A673 (cell line): ENCODE results near the gene TRIM36. TPM values are rescaled to one million over a fixed set of nuclear protein-coding genes. Genes with fewer than 3 reads are reported as not detected.
A peak's percentile ranks its signal among the peaks of the same experiment; 100 is the strongest.

ENCODE experiments used
- BruUV-seq: library from RNA; stranded (reverse); fragments of 400-500 nt; replicated peaks from 2 replicates; lab custom pipeline; 2021; lab: Mats Ljungman, UMichigan
- CTCF ChIA-PET: fragments of 300-600 bp; sonication (Branson Sonifier 250); formaldehyde crosslinking; loops from one replicate; lab custom pipeline; 2022; ENCODE audit warnings: antibody characterized with exemption; lab: Charles Lee
- POLR2A ChIA-PET: fragments of 300-600 bp; sonication (Branson Sonifier 250); formaldehyde crosslinking; loops from one replicate; lab custom pipeline; 2022; ENCODE audit warnings: antibody characterized with exemption; ENCODE audit not compliant: low non-redundant PET; lab: Charles Lee
- DNase-seq: peaks from one replicate; pipeline ENCODE4 v3.0.0-alpha.2; 2015; ENCODE audit warnings: low spot score
- H3K27ac ChIP-seq: fragments of 200-600 bp; sonication (generic); 2 replicates; pipeline ENCODE4 v1.5.1; 2016; ENCODE audit warnings: mixed run types, low read depth, mild to moderate bottlenecking, mixed read lengths, antibody characterized with exemption, low read length; ENCODE audit not compliant: poor library complexity, severe bottlenecking
- H3K27me3 ChIP-seq: fragments of 200-600 bp; sonication (generic); replicated peaks from 2 replicates; pipeline ENCODE4 v1.6.1; 2017; ENCODE audit warnings: mixed run types, low read depth, mild to moderate bottlenecking, mixed read lengths, antibody characterized with exemption, low read length; ENCODE audit not compliant: insufficient read depth, poor library complexity
- H3K36me3 ChIP-seq: fragments of 200-600 bp; sonication (generic); 2 replicates; pipeline ENCODE4 v1.6.1; 2016; ENCODE audit warnings: mixed run types, mild to moderate bottlenecking, mixed read lengths, antibody characterized with exemption, low read length; ENCODE audit not compliant: insufficient read depth, poor library complexity, severe bottlenecking
- H3K4me1 ChIP-seq: fragments of 200-600 bp; sonication (generic); 2 replicates; pipeline ENCODE4 v1.6.1; 2017; ENCODE audit warnings: mixed run types, mild to moderate bottlenecking, mixed read lengths, antibody characterized with exemption, low read length; ENCODE audit not compliant: insufficient read depth, poor library complexity, severe bottlenecking
- H3K4me3 ChIP-seq: fragments of 200-600 bp; sonication (generic); 2 replicates; pipeline ENCODE4 v1.5.1; 2016; ENCODE audit warnings: low read depth, mixed run types, mild to moderate bottlenecking, mixed read lengths, low read length; ENCODE audit not compliant: poor library complexity, severe bottlenecking
- H3K9me3 ChIP-seq: fragments of 200-600 bp; sonication (generic); 2 replicates; pipeline ENCODE4 v1.6.1; 2016; ENCODE audit warnings: mixed run types, low read depth, mild to moderate bottlenecking, mixed read lengths, antibody characterized with exemption, low read length; ENCODE audit not compliant: poor library complexity, severe bottlenecking
- EZH2 ChIP-seq: fragments of 200-600 bp; sonication (generic); IDR thresholded peaks from 2 replicates; pipeline ENCODE4 v1.6.1; 2017; ENCODE audit warnings: borderline replicate concordance, low read depth, mild to moderate bottlenecking, mixed read lengths, antibody characterized with exemption, low read length; ENCODE audit not compliant: poor library complexity, severe bottlenecking
- intact Hi-C: fragments of 100-400 bp; cut with micrococcal nuclease; formaldehyde crosslinking; loops from one replicate; pipeline ENCODE4 v1.10.0; 2022; ENCODE audit not compliant: unreplicated experiment
- total RNA-seq: library from RNA; stranded (reverse); gene quantifications from 2 replicates; pipeline ENCODE4 v1.2.3, GENCODE V29; 2021
- TF ChIP-seq, protein P1 (sequence below): fragments of 300-800, 200-600 bp; sonication (generic); conservative IDR thresholded peaks from 2 replicates; pipeline ENCODE4 v1.5.1; 2017; ENCODE audit warnings: low read depth, mild to moderate bottlenecking, antibody characterized with exemption, low read length, moderate library complexity, mixed read lengths

Gene TRIM36
- total RNA-seq, 1 experiment from 2014 or later = 16.8 TPM

DNA sequence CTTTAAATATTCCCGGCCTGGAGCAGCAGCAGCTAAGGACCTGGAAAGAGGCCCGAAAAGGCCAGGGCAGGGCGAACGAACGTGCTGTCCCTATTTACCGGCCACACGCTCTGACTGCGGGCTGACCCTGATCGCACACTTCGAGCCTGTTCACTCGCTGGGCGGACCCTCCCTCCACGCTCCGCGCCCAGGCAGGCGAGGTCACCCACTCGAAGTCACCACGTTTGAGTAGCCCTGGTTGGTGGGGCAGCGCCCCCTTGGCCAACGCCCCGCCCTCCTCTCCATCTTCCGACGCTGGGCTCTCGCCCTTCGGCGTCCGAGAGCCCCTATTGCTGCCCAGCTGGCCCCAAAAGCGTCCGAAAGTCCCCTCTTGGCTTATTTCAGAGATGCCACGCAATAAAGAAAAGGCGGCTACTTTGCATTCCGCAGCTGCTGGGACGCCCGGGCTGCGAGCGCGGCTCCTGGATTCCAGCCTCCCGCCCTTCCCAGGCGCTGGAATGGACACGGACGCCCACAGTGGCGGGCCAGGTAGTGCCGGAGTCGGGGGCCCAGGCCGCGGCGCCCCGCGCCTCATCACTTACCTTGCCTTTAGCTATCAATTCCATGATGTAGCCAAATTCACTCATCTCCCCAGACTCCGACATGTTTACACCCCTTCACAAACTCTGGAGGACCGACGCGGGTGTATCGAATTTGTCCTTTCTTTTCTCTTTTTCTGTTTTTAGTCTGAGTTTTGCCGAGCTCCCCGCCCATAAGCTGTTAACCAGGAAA is 9.9 kb upstream of the TRIM36 start:
- CTCF ChIA-PET = no interaction called here
- BruUV-seq = TSS peak; percentile 43
- POLR2A ChIA-PET = no interaction called here
- no peak for TF ChIP-seq EZH2
- TF ChIP-seq, protein P1, sequence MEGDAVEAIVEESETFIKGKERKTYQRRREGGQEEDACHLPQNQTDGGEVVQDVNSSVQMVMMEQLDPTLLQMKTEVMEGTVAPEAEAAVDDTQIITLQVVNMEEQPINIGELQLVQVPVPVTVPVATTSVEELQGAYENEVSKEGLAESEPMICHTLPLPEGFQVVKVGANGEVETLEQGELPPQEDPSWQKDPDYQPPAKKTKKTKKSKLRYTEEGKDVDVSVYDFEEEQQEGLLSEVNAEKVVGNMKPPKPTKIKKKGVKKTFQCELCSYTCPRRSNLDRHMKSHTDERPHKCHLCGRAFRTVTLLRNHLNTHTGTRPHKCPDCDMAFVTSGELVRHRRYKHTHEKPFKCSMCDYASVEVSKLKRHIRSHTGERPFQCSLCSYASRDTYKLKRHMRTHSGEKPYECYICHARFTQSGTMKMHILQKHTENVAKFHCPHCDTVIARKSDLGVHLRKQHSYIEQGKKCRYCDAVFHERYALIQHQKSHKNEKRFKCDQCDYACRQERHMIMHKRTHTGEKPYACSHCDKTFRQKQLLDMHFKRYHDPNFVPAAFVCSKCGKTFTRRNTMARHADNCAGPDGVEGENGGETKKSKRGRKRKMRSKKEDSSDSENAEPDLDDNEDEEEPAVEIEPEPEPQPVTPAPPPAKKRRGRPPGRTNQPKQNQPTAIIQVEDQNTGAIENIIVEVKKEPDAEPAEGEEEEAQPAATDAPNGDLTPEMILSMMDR = no peak
- Histone ChIP-seq H3K4me1 (no peaks in the 10 kb centered on the region), H3K27me3 (peaks cover 23% of the 10 kb centered on the region), H3K9me3 (no peaks in the 10 kb centered on the region), H3K27ac (peak overlapping the region; percentile 13), H3K4me3 (peak overlapping the region; percentile 50), H3K36me3 (no peaks in the 10 kb centered on the region)
- no peak for DNase-seq
- intact Hi-C loops = no loop called here

DNA sequence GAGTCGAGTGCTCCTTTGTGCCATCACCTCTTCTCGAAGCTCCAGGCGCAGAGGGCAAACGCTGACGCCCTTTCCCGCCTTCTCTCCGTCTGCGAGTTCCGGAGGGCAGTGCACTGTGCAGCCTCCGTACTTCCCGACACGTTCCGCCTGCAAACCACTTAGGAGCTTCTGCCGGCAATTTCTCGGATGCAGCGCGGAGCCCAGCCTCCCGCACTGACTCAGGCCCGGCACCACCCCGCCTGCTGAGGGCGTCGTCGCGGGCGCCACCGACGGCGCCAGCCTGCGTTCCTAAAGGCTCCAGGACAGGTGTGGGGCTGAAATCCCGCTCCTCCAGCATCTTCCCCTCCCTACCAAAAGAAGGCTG is 9.3 kb upstream of the TRIM36 start:
- POLR2A ChIA-PET = no interaction called here
- CTCF ChIA-PET = no interaction called here
- H3K4me1 ChIP-seq = no peaks in the 10 kb centered on the region
- intact Hi-C loops = no loop called here
- H3K27me3 ChIP-seq = peaks cover 23% of the 10 kb centered on the region
- no peak for TF ChIP-seq EZH2
- TF ChIP-seq, protein P1 = no peak
- DNase-seq = no peak
- H3K4me3 ChIP-seq = peak overlapping the region; percentile 50
- no peaks in the 10 kb centered on the region for H3K9me3 ChIP-seq
- no TSS peak for BruUV-seq
- H3K36me3 ChIP-seq = no peaks in the 10 kb centered on the region
- no peak overlapping the region for H3K27ac ChIP-seq

DNA sequence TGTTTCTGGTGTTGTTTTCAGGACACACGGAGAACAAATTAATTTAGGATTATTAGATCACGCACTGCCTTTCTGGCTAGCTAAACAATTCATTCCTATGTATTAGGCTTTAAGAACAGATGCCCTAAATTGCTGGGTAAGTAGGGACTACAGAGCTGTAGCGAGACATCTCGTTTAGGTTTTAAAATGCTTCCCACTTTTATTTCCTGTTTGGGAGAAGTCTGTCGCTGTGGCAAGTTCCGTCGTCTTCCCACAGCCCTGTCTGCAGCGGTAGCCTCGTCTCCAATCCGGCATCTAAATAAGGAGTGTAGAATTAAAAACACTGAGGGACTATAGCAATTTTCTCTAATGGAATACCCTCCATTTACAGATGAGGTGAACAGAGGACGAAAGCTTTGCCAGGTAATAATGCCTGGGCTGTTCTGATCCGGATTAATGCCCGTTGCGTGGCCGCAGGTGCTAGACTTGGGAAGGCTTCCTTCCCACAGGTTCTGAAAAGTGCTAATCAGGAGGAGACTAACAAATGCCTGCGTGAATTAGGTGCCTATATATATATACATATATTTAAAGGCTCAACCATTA is 1.3 kb upstream of the TRIM36 start:
- BruUV-seq = no TSS peak
- H3K27me3 ChIP-seq = no peaks in the 10 kb centered on the region
- CTCF ChIA-PET = no interaction called here

More for the DNA sequence above, 1.3 kb upstream of the TRIM36 start:
- no peaks in the 10 kb centered on the region for H3K36me3 ChIP-seq
- intact Hi-C loops = loop anchor here (5.0 kb wide), 1 partner anchor 74 kb away; no protein-coding TSS in a partner anchor
- no peaks in the 10 kb centered on the region for H3K9me3 ChIP-seq
- TF ChIP-seq, protein P1 = no peak
- TF ChIP-seq EZH2 = no peak
- peak overlapping the region; percentile 96 for H3K4me3 ChIP-seq
- POLR2A ChIA-PET = no interaction called here
- peak; percentile 42 for DNase-seq
- peak overlapping the region; percentile 37 for H3K27ac ChIP-seq
- no peaks in the 10 kb centered on the region for H3K4me1 ChIP-seq
